Measurements from ENCODE around the gene ZFYVE27.

- TF ChIP-seq EZH2 (IDR thresholded peaks at IDR 0.05; ENCODE audit: insufficient read depth, poor library complexity, severe bottlenecking) (no peak), EZH2phosphoT487 (IDR thresholded peaks at IDR 0.05; ENCODE audit: insufficient read depth, low read depth) (no peak)
These were observed 23.5 kb upstream of the ZFYVE27 start, which contains the start of gene MARVELD1 for GRCh38 chr10:97713339-97713825.

Data from GM23248 (cell line).